Amygdala (tissue), 56 donors: ENCODE measurements around the gene FEM1B.

Experiments used
- DNase-seq, 56 donors: peaks; one replicate each; lab custom pipeline; 2025; lab: John Stamatoyannopoulos, UW

The FEM1B gene

GRCh38 chr15:68303134-68303533, 25.6 kb downstream of the FEM1B start:
- DNase-seq = no peak

- no peak for DNase-seq
Observed at GRCh38 chr15:68303560-68304436, 26.3 kb downstream of the FEM1B start.

GRCh38 chr15:68304589-68305337, 27.2 kb downstream of the FEM1B start:
- DNase-seq = no peak

- no peak for DNase-seq
Observed at GRCh38 chr15:68305420-68305871, 27.9 kb downstream of the FEM1B start.

GRCh38 chr15:68307131-68307928, 29.8 kb downstream of the FEM1B start:
- DNase-seq = no peak

GRCh38 chr15:68309024-68309423, 31.5 kb downstream of the FEM1B start:
- no peak for DNase-seq

- peak in 1 of 56 donors; percentile 13 for DNase-seq
Observed at GRCh38 chr15:68310178-68310803, 32.7 kb downstream of the FEM1B start.

- no peak for DNase-seq
Observed at GRCh38 chr15:68310804-68311463, 33.4 kb downstream of the FEM1B start.

GRCh38 chr15:68311464-68311835, 33.9 kb downstream of the FEM1B start:
- DNase-seq = no peak

- no peak for DNase-seq
Observed at GRCh38 chr15:68311859-68312557, 34.5 kb downstream of the FEM1B start.

GRCh38 chr15:68312701-68313204, 35.2 kb downstream of the FEM1B start:
- DNase-seq = no peak

- DNase-seq = no peak
Observed at GRCh38 chr15:68313501-68314410, 36.2 kb downstream of the FEM1B start.

- peak in 2 of 56 donors; percentile 12 to 14 for DNase-seq
Observed at GRCh38 chr15:68314563-68314962, 37.0 kb downstream of the FEM1B start.

GRCh38 chr15:68315035-68315434, 37.5 kb downstream of the FEM1B start:
- DNase-seq = no peak

GRCh38 chr15:68315495-68316031, 38.0 kb downstream of the FEM1B start:
- DNase-seq = no peak

- DNase-seq = no peak
Observed at GRCh38 chr15:68316061-68316804, 38.7 kb downstream of the FEM1B start.
